HL-60 (cell line): ENCODE data around the gene GP9.

Source experiments
- TF ChIP-seq, protein P1 (sequence below): IDR thresholded peaks from one replicate; pipeline ENCODE4 v1.5.1; 2011; ENCODE audit warnings: low read length, control low read depth, inconsistent platforms; ENCODE audit not compliant: insufficient read depth
- TF ChIP-seq, protein P2 (sequence below): IDR thresholded peaks from 2 replicates; pipeline ENCODE4 v1.6.1; 2012; ENCODE audit warnings: low read depth; ENCODE audit not compliant: insufficient replicate concordance

DNA sequence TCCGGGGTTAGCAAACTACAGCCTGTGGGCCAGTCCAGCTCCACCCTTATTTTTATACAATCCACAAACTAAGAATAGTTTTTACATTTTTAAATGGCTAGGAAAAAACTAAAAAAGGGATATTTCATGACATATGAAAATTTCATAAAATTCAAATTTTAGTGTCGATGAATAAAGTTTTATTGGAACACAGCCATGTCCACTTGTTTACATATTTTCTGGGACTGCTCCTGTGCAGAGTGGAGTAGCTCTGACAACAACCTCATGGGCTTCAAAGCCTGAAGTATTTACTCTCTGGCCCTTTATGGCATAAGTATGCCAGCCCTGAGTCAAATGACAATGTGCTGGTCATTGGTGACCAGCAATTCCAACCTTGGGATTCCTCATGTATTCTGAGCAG lies 42.3 kb upstream of the GP9 start:
- TF ChIP-seq, protein P1, sequence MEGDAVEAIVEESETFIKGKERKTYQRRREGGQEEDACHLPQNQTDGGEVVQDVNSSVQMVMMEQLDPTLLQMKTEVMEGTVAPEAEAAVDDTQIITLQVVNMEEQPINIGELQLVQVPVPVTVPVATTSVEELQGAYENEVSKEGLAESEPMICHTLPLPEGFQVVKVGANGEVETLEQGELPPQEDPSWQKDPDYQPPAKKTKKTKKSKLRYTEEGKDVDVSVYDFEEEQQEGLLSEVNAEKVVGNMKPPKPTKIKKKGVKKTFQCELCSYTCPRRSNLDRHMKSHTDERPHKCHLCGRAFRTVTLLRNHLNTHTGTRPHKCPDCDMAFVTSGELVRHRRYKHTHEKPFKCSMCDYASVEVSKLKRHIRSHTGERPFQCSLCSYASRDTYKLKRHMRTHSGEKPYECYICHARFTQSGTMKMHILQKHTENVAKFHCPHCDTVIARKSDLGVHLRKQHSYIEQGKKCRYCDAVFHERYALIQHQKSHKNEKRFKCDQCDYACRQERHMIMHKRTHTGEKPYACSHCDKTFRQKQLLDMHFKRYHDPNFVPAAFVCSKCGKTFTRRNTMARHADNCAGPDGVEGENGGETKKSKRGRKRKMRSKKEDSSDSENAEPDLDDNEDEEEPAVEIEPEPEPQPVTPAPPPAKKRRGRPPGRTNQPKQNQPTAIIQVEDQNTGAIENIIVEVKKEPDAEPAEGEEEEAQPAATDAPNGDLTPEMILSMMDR = no peak
- TF ChIP-seq, protein P2, sequence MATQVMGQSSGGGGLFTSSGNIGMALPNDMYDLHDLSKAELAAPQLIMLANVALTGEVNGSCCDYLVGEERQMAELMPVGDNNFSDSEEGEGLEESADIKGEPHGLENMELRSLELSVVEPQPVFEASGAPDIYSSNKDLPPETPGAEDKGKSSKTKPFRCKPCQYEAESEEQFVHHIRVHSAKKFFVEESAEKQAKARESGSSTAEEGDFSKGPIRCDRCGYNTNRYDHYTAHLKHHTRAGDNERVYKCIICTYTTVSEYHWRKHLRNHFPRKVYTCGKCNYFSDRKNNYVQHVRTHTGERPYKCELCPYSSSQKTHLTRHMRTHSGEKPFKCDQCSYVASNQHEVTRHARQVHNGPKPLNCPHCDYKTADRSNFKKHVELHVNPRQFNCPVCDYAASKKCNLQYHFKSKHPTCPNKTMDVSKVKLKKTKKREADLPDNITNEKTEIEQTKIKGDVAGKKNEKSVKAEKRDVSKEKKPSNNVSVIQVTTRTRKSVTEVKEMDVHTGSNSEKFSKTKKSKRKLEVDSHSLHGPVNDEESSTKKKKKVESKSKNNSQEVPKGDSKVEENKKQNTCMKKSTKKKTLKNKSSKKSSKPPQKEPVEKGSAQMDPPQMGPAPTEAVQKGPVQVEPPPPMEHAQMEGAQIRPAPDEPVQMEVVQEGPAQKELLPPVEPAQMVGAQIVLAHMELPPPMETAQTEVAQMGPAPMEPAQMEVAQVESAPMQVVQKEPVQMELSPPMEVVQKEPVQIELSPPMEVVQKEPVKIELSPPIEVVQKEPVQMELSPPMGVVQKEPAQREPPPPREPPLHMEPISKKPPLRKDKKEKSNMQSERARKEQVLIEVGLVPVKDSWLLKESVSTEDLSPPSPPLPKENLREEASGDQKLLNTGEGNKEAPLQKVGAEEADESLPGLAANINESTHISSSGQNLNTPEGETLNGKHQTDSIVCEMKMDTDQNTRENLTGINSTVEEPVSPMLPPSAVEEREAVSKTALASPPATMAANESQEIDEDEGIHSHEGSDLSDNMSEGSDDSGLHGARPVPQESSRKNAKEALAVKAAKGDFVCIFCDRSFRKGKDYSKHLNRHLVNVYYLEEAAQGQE = no peak
